GM18873 (cell line): Measurements from ENCODE around the gene NKX6-2.

Experiments
- ATAC-seq: cut with Tn5 transposase; IDR thresholded peaks from one replicate; pipeline ENCODE4 v1.9.1; 2021; ENCODE audit warnings: mild to moderate bottlenecking, moderate library complexity, moderate number of reproducible peaks; ENCODE audit not compliant: unreplicated experiment, low FRiP score

The NKX6-2 gene

GRCh38 chr10:132813560-132814468 is 27.9 kb upstream of the NKX6-2 start:
- no peak for ATAC-seq

- no peak for ATAC-seq
Observed at GRCh38 chr10:132813001-132813401, 27.1 kb upstream of the NKX6-2 start.

DNA sequence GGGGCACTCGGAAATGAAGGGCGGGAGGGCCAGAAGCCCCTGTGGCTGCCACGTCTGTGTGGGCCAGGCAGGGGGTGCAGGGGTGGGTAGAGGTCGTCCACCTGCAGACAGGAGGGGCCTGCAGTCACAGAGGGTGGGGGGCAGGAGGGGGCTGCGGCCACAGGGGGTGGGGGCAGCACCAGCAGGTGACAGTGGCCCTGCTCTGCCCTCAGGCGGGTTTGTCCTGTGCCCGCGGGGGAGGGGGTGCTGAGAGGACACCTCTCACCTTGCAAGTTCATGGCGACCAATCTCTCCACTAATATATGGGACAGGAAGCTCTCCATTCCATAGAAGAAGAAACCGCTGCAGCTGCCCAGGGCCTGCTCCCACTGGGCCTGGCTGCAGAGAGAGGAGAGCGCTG is 26.6 kb upstream of the NKX6-2 start:
- ATAC-seq: no peak

DNA sequence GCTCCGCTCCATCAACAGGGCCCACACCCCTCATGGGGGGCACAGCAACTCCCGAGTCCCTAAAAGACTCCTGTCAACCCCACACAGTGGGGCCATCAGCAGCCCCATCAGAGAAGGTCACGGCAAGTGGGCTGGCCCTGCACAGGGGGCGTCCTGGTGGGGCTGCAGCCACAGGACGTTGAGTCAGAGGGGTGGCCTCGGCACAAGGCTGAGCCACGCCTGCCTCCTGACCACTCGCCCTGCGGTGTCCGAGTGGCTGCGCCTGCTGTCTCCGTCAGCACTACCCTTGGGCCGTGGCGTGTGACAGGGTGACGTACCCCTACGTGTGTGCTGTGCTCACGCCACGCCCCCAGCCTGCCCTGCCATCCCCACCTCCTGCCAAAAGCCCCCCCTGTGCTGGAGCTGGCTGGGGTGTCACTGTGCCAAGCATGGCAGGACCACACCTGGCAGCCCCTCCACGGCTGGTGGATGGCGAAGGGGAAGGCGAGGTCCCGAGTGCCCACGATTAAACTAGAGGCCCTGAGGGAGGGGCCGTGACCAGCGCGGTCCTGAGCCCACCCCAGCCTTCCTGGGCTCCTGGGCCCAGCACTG is 26.0 kb upstream of the NKX6-2 start:
- no peak for ATAC-seq

GRCh38 chr10:132810807-132811700 is 25.1 kb upstream of the NKX6-2 start:
- ATAC-seq: no peak

- no peak for ATAC-seq
Observed at GRCh38 chr10:132810141-132810806, 24.3 kb upstream of the NKX6-2 start.

GRCh38 chr10:132809232-132810140 is 23.5 kb upstream of the NKX6-2 start:
- no peak for ATAC-seq

DNA sequence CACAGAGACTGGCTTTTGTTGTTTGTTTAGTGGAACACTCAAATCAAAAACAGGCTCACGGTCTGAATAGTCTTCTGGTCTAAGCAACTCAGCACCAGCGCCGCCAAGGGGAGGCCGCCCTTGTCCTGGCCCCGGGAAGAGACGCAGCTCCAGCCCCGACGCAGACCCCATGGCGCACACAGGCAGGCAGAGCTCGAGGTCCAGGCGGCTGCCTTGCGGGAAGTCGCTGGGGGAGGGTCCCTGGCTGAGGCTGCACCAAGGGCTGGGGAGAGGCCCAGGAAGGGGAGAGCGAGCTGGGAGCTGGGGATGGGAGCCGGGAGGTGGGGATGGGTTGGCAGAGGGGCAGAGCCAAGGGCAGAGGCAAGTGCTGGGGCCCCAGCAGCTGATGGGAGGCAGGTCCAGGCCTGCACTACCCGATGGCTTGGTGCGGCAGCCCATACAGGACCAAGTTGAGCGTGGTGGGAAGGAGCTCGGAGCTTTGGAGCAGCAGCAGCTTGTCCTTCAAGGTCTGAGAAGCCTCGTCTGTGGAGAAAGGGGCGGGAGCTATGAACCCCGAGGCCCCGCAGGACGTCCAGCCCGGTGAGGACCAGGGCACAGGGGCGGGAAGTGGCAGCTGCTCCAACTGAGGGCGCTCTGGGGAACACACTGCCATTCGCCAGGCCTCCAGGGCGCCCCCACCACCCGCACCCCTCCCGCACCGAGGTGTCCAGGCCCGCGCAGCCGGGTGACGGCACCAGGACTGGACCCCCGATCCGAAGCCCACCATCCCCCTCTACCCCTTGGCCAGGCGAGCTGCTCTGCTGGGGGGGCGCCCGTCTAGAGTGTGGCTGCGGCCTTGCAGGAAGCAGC is 22.7 kb upstream of the NKX6-2 start:
- no peak for ATAC-seq

DNA sequence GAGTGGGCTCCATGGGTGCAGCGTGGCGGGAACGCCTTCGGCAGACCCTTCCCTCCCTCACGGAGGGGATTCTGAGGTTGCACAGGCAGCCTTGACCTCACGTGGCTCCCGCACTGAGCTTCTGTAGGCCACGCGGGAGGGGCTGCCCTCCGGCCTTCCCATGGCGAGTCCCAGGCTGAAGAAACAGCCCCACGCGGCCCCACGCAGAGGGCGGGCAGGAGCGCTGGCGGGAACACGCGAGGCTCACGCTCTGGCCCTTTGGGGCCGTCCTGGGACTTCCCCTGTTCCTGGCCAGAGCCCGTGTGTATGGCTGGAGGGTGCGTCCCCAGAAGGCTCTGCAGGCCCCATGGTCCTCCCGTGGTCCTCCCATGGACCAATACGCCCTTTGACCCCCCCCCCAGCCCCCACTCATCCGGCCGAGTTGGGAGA is 21.7 kb upstream of the NKX6-2 start:
- ATAC-seq: no peak

DNA sequence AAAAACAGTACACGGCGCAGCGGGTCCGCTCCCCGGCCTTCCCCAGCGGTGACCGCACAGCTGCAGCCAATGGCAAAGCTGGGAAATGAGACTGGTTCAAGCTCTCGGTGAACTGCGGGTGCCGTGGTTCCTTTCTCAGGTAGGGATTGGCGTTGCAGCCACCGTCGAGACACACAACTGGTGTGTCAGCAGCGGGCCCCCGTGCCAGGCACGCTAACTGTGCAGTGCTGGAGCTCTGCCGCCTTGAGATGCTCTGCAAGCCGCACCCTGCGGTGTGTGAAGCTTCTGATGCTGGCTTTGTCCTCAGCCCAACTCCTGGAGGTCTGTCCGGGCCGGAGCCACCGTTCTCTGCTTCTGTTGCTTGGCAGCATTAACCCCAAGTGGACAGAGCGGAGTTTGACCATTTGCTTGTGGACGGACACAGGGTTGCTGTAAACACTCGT is 20.6 kb upstream of the NKX6-2 start:
- no peak for ATAC-seq

- ATAC-seq: no peak
Observed at GRCh38 chr10:132806110-132806509, 20.2 kb upstream of the NKX6-2 start.

DNA sequence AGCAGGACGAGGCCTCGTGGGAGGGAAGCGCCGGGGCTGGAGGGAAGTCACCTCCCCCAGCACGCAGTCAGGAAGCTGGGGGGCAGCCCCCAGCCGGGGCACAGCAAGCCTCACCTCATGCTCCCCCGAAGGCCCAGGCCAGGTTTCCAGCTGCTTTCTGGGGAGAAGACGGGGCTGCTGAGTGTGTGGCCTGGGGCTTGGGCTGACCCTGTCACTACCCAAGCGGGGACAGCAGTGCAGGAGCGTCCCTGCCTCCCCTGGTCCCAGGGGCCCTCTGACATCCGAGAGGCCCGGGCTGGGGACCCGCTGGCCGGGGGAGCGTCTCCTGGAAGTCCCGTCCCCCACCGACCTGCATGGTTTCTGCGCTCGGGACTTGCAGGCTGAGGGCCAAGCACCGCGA is 19.7 kb upstream of the NKX6-2 start:
- no peak for ATAC-seq

- ATAC-seq: no peak
Observed at GRCh38 chr10:132804785-132805426, 19.0 kb upstream of the NKX6-2 start.

DNA sequence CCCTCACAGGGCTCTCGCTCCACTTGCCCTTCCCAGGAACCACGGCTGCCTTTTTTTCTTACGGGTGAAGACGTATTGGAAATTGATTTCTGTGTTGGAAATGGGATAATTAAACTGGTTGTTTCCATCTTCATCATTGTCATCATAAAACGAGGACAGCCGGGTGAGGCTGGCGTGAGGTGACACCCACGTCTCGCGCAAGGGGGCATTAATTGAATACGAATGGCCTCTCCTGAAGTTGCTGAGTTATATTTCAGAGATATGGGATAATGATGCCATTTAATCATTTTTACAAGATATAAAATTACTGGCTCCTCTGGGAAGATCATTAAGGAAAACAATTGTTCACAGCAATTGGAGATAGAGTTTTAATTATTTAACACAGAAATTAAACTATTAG is 18.3 kb upstream of the NKX6-2 start:
- ATAC-seq: no peak

- no peak for ATAC-seq
Observed at GRCh38 chr10:132803416-132804210, 17.7 kb upstream of the NKX6-2 start.

- ATAC-seq: no peak
Observed at GRCh38 chr10:132802694-132803320, 16.9 kb upstream of the NKX6-2 start.

DNA sequence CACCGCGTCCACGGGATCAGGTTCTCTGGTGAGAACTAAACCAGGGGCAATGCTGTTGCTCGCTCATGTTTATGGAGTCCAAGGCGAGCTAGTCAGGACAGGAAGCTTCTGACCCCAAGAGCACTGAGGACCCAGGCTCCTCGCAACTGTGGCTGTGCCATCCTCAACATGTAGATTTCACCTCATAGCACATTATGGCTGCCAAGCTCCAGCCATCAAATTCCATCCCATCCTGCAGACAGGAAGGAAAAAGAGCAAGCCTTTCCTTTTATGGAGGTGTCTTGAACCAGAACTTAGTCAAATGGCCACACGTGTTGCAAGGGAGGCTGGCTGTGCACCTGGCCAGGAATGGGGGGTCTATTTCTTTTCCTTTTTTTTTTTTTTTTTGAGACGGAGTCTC is 16.1 kb upstream of the NKX6-2 start:
- ATAC-seq: no peak
